OCI-LY3 (cell line): ENCODE results near the gene PTPRCAP.

Experiments used
- EZH2phosphoT487 ChIP-seq: fragments of 200-600 bp; shearing (Covaris generic); IDR thresholded peaks from 2 replicates; pipeline ENCODE4 v1.6.1; 2018; ENCODE audit warnings: antibody characterized with exemption, mixed run types, low read depth
- TF ChIP-seq, protein P1 (sequence below): fragments of 200-600, 300-600 bp; sonication (generic); IDR thresholded peaks from 2 replicates; pipeline ENCODE4 v1.5.1; 2014; ENCODE audit warnings: antibody characterized with exemption, low read length, low read depth

DNA sequence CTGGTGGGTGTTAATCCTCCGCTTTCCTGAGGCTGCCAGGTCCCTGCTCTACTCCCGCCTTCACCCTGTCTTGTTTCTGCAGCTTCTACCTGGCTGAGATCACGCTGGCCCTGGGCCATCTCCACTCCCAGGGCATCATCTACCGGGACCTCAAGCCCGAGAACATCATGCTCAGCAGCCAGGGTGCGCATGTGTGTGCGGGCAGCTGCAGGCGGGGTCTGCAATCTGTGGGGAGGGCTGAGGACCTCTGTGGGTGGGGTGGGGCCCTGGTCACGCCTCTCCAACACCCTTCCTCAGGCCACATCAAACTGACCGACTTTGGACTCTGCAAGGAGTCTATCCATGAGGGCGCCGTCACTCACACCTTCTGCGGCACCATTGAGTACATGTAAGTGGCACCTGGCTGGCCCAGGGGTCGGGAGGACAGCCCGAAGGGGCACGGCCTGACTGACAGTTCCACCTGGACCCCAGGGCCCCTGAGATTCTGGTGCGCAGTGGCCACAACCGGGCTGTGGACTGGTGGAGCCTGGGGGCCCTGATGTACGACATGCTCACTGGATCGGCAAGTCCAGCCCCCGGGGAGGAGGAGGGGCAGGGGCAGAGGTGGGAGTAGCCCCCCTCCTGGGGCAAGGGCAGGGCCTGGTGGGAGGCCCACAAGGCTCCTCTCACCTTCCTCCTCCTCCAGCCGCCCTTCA is 4.7 kb downstream of the PTPRCAP start:
- TF ChIP-seq, protein P1, sequence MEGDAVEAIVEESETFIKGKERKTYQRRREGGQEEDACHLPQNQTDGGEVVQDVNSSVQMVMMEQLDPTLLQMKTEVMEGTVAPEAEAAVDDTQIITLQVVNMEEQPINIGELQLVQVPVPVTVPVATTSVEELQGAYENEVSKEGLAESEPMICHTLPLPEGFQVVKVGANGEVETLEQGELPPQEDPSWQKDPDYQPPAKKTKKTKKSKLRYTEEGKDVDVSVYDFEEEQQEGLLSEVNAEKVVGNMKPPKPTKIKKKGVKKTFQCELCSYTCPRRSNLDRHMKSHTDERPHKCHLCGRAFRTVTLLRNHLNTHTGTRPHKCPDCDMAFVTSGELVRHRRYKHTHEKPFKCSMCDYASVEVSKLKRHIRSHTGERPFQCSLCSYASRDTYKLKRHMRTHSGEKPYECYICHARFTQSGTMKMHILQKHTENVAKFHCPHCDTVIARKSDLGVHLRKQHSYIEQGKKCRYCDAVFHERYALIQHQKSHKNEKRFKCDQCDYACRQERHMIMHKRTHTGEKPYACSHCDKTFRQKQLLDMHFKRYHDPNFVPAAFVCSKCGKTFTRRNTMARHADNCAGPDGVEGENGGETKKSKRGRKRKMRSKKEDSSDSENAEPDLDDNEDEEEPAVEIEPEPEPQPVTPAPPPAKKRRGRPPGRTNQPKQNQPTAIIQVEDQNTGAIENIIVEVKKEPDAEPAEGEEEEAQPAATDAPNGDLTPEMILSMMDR, result no peak
- no peak for TF ChIP-seq EZH2phosphoT487
